B cell (primary cell): ENCODE results near the gene ARHGAP30.

Experiments
- CTCF ChIP-seq: fragments of 200-600 bp; IDR thresholded peaks from one replicate; pipeline ENCODE4 v1.8.0; 2022; ENCODE audit warnings: antibody characterized with exemption, mild to moderate bottlenecking
- EZH2 ChIP-seq: IDR thresholded peaks from 2 replicates; pipeline ENCODE4 v1.6.1; 2012; ENCODE audit warnings: borderline replicate concordance, low read depth, mild to moderate bottlenecking, moderate library complexity, low read length; ENCODE audit not compliant: insufficient read depth, poor library complexity, severe bottlenecking

- TF ChIP-seq CTCF (no peak), EZH2 (no peak)
Observed at GRCh38 chr1:161077426-161077825, 7.7 kb upstream of the ARHGAP30 start.
